NCI-H2107 (cell line): Measurements from ENCODE around the gene MRPL37.

ENCODE experiments used
- DNase-seq: peaks from one replicate; lab custom pipeline; 2025; lab: John Stamatoyannopoulos, UW

MRPL37 gene

DNA sequence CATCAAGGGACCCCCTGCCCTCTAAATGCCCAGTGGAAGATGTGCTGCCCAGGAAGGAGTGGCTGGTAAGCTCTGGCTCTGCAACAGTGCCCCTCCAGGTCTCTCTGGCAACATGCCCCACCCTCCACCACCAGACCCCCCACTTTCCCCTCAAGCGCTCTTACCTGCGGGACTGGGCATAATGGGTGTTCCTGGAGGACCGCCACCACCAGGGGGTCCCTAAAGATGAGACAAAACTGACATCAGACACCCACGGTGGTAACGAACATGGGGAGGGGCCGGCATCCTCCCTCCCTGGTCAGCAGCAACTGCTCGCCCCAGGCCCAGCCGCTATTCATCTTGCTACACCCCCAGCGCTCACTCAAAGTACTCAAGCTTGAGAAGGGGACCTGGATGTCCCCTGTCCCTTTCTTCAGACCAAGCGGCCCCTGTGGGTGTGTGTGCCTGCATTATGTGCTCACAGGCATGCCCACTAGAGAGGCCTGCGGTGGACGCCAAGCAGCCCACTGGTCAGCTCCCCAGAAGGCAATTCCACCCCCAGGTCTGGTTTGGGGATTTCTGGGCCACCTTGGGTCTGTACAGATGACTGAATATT is 40.9 kb downstream of the MRPL37 start:
- no peak for DNase-seq

DNA sequence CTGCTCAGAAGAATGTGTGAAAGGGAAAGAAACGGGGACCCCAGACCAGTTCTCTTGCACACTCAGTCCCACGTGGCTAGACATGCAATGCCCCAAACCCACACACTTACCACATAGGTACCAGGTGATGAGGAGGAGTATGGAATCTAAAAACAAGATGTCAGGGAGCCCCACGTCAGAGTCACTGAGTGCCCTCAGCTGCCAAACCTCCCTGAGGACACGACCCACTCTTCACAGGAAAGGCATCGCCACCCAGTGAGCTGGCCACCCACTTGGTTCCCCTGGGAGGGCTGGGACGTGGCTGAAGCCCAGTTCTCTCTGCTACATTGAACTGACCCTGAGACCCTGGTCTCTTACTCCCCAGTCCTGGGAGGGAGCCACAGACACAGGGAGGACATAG is 41.4 kb downstream of the MRPL37 start:
- no peak for DNase-seq

GRCh38 chr1:54243022-54243421 is 43.1 kb downstream of the MRPL37 start:
- no peak for DNase-seq

GRCh38 chr1:54244655-54245054 is 44.7 kb downstream of the MRPL37 start:
- DNase-seq = no peak

GRCh38 chr1:54245501-54245900 is 45.5 kb downstream of the MRPL37 start:
- DNase-seq = no peak

- DNase-seq = no peak
Measured at GRCh38 chr1:54246116-54246721, 46.3 kb downstream of the MRPL37 start.

DNA sequence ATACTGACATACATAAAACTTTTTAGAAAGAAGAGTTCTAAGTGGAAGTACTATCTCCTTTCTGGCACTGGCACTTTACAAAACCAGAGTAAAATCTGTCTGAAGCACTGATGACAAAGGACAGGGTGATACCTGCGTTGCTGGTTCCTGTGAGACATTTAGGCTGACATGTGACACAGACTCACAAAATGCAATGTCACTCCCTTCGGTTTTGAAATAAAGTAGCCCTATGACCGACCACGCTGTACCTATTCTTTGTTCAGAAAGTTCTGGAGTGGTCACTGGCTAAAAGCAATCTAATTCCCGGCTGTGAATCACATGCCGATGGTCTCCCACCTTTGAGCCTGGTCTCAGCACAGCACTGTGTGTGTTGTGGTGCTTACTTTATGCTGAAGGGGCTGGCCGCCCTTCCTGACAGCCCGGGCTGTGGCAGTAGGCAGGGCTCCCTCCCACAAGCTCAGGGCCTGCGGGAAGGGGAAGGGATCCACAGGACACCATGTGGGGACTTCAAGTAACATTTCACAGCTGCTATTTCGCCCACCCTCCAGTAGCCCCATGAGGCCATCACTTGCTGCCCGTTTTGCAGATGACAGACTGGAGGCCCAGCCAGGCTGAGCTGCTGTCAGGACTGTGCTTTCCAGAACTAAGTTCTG is 48.0 kb downstream of the MRPL37 start:
- no peak for DNase-seq

DNA sequence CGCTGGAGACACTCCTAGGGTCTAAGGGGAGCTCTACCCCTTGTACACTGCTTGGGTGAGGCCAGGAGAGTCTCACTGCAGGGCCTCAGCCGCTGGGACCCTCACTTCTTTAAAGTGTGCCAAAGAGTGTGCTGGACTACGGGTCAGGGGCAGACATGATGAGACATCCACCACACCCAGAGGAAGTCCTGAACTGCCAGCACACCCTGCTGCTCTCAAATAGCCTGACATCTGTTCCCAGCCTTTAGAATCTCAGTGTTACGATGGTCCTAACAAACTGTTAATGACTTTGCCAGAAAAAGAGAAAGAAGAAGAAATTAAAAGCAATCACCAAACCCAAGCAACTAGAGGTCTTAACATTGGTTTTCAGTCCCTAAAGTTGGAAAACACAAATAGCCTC is 49.0 kb downstream of the MRPL37 start:
- no peak for DNase-seq

GRCh38 chr1:54249819-54250435 is 50.0 kb downstream of the MRPL37 start:
- DNase-seq = no peak

DNA sequence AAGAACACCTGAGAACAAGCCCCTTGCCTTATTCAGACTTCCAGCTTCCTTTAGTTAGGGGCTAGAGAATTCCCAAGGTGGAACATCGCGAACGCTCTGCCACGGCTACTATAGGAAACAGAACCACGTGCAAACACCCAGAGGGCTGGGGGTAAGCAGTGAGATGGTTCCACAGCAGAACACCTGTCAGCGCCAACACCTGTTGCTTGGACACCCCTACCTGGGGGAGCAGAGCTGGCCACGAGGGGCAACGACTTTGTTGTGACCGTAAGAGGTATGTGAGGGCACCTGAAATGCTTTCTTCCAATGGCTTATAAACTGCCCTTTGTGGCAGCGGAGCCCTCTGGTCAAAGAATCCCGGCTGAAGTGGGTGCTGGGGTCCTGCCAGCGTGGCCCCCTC is 50.7 kb downstream of the MRPL37 start:
- DNase-seq = no peak

DNA sequence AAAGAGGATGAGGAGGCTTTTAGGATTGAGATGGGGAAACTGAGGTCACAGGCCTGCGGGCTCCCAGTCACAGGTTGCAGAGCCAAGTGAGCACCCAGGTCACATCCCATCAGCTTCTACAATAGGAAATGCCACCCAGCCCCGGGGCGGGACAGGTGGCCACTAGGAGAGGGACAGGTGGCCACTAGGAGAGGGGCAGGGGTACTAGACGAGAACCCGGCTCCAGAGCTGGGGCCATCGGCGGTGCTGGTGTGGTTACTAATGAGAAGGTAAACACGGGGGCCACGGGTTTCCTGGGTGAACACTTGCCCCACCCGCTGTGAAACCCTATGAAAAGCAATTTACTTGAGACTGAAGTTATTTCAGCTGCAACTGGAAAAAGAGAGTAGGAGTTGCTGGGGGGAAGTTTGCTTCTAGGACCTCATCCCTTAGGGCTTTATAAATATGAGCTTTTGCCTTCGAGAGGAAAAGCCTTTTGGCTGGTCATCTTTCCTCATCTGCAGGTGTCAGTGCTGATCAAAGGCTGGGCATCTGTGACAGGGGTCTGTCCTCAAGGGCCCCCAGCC is 52.5 kb downstream of the MRPL37 start:
- no peak for DNase-seq

- no peak for DNase-seq
Measured at GRCh38 chr1:54253480-54253879, 53.5 kb downstream of the MRPL37 start.

GRCh38 chr1:54254055-54254454 is 54.1 kb downstream of the MRPL37 start:
- peak; percentile 70 for DNase-seq

- DNase-seq = no peak
Measured at GRCh38 chr1:54255026-54255702, 55.2 kb downstream of the MRPL37 start.

- no peak for DNase-seq
Measured at GRCh38 chr1:54256522-54257345, 56.8 kb downstream of the MRPL37 start.

DNA sequence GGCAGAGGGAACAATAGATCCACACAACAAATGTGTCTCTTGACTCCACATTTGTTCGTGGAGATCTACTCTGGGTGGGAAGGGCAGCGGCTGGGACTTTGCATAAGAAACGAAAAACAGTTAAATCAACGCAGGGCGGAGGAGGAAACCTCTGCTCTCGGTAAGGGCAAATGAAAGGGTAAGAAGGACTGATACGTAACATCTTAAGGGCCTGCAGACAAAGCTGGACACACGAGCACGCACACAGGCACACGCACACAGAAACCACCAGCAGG is 57.3 kb downstream of the MRPL37 start:
- no peak for DNase-seq

DNA sequence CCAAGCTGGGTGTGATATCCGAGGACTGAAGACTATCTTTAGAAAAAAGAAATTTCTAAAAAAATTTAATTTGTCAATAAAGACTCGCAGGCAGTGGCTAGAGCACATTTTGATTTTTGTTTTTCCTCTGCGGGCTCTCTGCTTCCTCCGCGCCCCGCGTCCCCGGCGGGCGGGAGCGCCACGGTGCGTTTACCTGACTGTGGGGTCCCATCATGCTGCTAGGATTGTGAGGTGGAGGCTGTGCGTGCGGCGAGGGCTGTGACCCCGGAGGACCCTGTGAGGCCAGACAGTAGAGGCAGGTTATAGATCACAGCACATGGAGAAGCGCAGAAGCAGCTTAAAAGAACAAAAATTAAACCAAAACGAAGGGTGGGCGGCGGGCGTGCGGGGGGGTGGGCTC is 57.9 kb downstream of the MRPL37 start:
- no peak for DNase-seq

DNA sequence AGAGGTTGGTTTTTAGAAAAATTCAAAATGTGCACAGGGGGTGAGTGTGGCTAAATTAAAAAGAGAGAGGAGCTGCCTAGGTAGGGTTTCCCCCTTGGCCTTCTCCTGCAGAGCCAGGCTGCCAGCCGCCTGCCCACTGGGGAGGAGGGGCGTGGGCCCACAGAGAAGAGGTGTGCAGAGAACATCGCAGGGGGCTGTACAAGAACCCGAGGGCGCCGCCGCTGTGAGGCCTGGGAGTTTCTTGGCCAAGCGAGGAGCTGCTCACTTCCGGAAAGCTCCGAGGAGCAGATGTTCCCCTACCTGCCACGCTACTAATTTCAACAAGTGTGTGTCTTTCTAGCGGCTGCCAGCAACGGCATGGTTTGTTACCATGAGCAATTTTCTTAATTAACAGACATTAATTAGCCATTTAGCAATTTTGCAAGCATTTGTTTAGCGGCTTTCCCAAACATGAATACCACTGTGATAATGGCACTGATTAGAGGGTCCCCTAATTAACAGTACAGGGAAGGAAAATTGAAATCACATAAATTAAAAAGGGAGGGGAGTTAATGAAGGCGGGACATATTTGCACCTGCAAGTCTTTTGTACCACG is 59.7 kb downstream of the MRPL37 start:
- DNase-seq = no peak

GRCh38 chr1:54260810-54261209 is 60.8 kb downstream of the MRPL37 start:
- no peak for DNase-seq

GRCh38 chr1:54262244-54262643 is 62.3 kb downstream of the MRPL37 start:
- no peak for DNase-seq

GRCh38 chr1:54263601-54264226 is 63.7 kb downstream of the MRPL37 start:
- DNase-seq = no peak
